ENCODE measurements around the gene RNF183.

DNA sequence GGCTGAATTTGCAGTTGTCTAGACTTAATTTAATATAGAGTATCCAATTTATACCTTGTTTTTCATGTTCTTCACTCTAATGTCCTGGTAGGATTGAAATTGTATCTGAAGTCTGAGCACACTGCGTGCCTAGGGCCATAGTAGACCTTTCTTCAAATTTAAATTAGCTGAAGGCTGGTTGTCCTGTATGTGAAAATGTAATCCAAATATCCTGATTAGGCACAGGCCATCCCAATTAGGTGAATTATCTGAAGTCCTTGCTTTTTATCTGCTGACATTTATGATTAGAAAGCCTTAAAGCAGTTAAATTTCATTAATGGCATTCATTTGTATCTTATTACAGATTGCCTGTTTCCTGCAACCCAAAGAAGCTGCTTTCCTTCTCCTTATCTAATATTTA is 48.2 kb downstream of the RNF183 start:
- TF ChIP-seq, protein P1, sequence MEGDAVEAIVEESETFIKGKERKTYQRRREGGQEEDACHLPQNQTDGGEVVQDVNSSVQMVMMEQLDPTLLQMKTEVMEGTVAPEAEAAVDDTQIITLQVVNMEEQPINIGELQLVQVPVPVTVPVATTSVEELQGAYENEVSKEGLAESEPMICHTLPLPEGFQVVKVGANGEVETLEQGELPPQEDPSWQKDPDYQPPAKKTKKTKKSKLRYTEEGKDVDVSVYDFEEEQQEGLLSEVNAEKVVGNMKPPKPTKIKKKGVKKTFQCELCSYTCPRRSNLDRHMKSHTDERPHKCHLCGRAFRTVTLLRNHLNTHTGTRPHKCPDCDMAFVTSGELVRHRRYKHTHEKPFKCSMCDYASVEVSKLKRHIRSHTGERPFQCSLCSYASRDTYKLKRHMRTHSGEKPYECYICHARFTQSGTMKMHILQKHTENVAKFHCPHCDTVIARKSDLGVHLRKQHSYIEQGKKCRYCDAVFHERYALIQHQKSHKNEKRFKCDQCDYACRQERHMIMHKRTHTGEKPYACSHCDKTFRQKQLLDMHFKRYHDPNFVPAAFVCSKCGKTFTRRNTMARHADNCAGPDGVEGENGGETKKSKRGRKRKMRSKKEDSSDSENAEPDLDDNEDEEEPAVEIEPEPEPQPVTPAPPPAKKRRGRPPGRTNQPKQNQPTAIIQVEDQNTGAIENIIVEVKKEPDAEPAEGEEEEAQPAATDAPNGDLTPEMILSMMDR (IDR thresholded peaks at IDR 0.05 in 4 of 5, conservative IDR thresholded peaks at IDR 0.05 in 1 of 5) = no peak
- TF ChIP-seq POLR2A (IDR thresholded peaks at IDR 0.05) = no peak

All from gastrocnemius medialis (tissue), 4 donors.